Activated CD4-positive, alpha-beta T cell treated with anti-CD3 and anti-CD28 coated beads, Interleukin-2, amount 10 ng/mL, durations not matched to agents 7 days and 5 days (primary cell): ENCODE data around the gene FOXN1. TPM values are rescaled to one million over a fixed set of nuclear protein-coding genes. Genes with fewer than 3 reads are reported as not detected.
"Not testable (repeated sequence)": the region's sequence is repeated elsewhere in the genome, so short reads cannot be mapped to it uniquely, and the experiment has no call there.

ENCODE experiments used
- CTCF ChIA-PET: fragments of 350-600 bp; sonication (Branson Sonifier 250); formaldehyde crosslinking; loops from one replicate; lab custom pipeline; 2021; ENCODE audit warnings: antibody characterized with exemption; lab: Charles Lee
- POLR2A ChIA-PET: fragments of 350-600 bp; sonication (Branson Sonifier 250); formaldehyde crosslinking; loops from one replicate; lab custom pipeline; 2021; ENCODE audit warnings: antibody characterized with exemption; lab: Charles Lee
- DNase-seq: peaks from one replicate; pipeline ENCODE4 v3.0.0-alpha.2; 2020
- H3K27ac Mint-ChIP-seq: one replicate; pipeline ENCODE4 v1.8.0; 2021; ENCODE audit warnings: mild to moderate bottlenecking, moderate library complexity, mixed read lengths
- H3K27me3 Mint-ChIP-seq: one replicate; pipeline ENCODE4 v1.8.0; 2021; ENCODE audit warnings: mixed read lengths
- H3K36me3 Mint-ChIP-seq: one replicate; pipeline ENCODE4 v1.8.0; 2021; ENCODE audit warnings: low read depth, mixed read lengths
- H3K4me1 Mint-ChIP-seq: one replicate; pipeline ENCODE4 v1.8.0; 2021; ENCODE audit warnings: mixed read lengths
- H3K4me3 Mint-ChIP-seq: one replicate; pipeline ENCODE4 v1.8.0; 2021; ENCODE audit warnings: mild to moderate bottlenecking, moderate library complexity, mixed read lengths
- H3K9me3 Mint-ChIP-seq: one replicate; pipeline ENCODE4 v1.8.0; 2021; ENCODE audit warnings: mixed read lengths
- total RNA-seq, 2 experiments: library from RNA; stranded (reverse); gene quantifications; one replicate each; pipeline ENCODE4 v1.2.3, GENCODE V29; 2021

The FOXN1 gene
- total RNA-seq, 2 experiments from 2014 or later, result not detected

DNA sequence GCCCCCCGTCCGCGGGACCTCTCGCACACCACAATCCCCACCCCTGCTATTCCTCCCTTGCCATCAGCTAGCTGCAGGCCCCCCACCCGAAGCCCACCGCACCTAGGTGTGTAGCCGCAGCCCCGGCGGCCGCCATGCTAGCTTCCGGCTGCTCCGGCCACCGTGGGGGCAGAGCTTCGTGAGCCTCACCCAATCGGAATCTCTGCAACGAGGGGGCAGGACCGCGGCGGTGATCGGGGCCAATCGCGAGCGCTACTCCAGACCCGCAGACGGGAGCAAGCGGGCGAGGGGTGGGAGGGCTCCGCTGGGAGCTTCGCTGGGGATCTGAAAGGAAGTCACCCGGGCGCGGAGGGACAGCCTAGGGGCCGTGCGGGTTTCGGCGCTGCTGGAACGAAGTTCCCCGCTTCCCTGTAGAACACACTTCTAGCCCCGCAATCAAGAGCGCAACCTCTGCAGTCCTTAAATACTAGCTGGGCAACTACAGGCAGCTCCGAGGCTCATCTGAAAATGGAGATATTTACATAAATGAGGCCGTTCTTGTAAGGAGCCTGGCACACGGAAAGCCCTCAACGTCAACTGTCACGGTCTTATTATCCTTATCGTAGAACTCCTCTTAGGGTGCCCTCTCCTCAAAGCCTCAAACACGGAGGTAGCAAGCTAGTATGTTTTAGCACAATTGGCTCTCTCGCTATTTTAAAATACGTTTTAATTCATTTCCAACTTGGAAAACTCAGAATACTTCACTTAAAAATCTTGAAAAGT is 65.4 kb downstream of the FOXN1 start, which contains the start of gene PIGS:
TSS of gene PIGS (minus strand) at position 164 of the 762 bp plus-strand sequence. CDS start at position 136, 28 bp downstream.
- peak; percentile 94 for DNase-seq
- CTCF ChIA-PET, result interaction anchor here (1.0 to 3.9 kb wide), 7 partner anchors 10 to 155 kb away, joined by 3 to 27 read pairs (median 7); partner anchors contain the start of gene TLCD1
- H3K4me1 Mint-ChIP-seq, result peaks cover 62% of the 10 kb centered on the region
- peak within 1 kb of the TSS; percentile 95 for H3K4me3 Mint-ChIP-seq
- H3K9me3 Mint-ChIP-seq, result no peaks in the 10 kb centered on the region
- H3K27me3 Mint-ChIP-seq, result no peaks in the 10 kb centered on the region
- POLR2A ChIA-PET, result interaction anchor here (0.6 to 1.0 kb wide), 2 partner anchors 148 to 1555 kb away, joined by 4 to 5 read pairs; partner anchors contain the start of gene RPL23A
- H3K36me3 Mint-ChIP-seq, result peaks cover 38% of the 10 kb centered on the region
- H3K27ac Mint-ChIP-seq, result peak within 1 kb of the TSS; percentile 95

DNA sequence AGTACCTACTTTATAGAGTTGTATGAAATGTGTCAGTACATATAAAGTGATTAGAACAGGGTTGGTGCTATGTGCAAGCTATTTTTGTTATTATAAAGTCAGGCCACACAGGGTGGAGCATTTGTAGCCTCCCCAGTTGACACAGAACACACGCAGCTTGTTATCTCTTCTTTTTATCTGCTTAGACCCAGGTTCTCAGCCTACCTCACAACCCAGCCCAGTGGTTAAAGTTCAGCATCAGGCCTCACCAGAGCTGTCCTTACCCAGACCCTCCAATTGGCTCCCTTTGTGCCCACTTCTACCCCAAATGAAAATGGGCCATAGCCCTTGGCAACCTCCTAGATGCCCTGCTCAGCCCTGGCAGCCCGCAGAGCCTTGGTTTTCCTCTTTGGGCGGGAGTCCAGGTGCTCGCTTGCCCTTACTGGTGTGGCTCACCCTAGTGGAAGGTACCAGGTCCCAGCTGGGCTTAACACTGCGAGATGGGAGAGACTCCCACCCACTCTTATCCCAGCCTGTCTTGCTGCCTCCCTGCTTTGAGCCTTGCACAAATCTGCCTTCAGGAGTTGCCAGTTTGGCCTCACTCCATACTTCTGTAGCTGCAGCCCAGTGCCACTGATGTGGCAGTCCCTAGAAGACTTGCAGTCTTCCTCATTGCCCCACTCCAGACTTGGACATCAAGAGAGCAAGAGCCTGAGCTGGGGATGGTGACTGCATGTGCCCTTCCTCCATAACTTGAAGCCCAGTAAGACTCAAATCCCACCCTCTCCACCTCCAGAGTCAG is 66.3 kb downstream of the FOXN1 start:
- peaks cover 64% of the 10 kb centered on the region for H3K4me1 Mint-ChIP-seq
- DNase-seq, result no peak
- H3K27ac Mint-ChIP-seq, result peak overlapping the region; percentile 95
- H3K27me3 Mint-ChIP-seq, result no peaks in the 10 kb centered on the region
- H3K36me3 Mint-ChIP-seq, result peaks cover 41% of the 10 kb centered on the region
- peak overlapping the region; percentile 95 for H3K4me3 Mint-ChIP-seq
- CTCF ChIA-PET, result interaction anchor here (1.0 to 3.9 kb wide), 5 partner anchors 10 to 71 kb away, joined by 3 to 27 read pairs (median 4); no protein-coding TSS in a partner anchor
- no peaks in the 10 kb centered on the region for H3K9me3 Mint-ChIP-seq
- POLR2A ChIA-PET, result interaction anchor here (0.6 kb wide), 1 partner anchor 18 kb away, joined by 4 read pairs; no protein-coding TSS in a partner anchor

DNA sequence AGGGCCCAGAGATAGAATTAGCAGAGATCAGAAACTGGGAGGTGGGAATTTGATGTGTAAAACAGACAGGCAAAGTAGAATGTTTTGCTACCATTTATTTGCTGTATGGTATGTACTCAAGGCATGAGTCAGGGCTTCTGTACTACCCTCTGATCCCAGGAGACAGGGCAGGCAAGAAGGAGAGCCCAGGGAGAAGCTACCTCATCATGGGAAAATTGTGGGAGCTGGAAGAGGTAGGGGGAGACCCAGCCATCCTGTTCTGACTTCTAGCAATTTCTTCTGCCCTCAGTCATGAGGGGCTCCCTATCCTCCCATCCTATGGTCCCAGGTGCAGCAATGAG is 66.9 kb downstream of the FOXN1 start:
- Mint-ChIP-seq H3K9me3 (no peaks in the 10 kb centered on the region), H3K4me1 (peaks cover 62% of the 10 kb centered on the region), H3K27me3 (no peaks in the 10 kb centered on the region), H3K27ac (peak overlapping the region; percentile 26), H3K4me3 (no peak overlapping the region), H3K36me3 (peaks cover 41% of the 10 kb centered on the region)
- CTCF ChIA-PET, result interaction anchor here (1.0 to 2.1 kb wide), 2 partner anchors 10 to 71 kb away, joined by 4 to 7 read pairs; no protein-coding TSS in a partner anchor
- no peak for DNase-seq
- POLR2A ChIA-PET, result no interaction called here

DNA sequence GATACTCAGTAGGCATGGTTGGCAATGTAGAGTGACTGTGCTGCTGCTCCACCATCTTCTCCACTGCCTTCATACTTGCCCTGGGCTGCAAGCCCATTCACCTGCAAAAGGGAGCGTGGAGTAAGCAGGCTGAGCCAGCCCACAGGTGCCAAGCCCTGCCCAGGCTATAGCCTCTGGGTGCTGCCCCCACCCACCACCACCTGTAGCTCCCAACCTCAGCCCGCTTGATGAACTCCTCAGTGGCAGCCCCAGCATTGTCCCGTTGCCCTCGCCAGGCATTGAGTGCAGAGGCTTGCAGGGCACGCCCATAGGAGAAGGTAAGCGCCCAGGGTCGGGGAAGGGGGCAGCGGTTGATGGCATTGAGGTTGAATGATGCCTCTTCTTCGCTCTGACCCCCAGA is 67.4 kb downstream of the FOXN1 start:
- no peak for DNase-seq
- CTCF ChIA-PET, result interaction anchor here (1.0 kb wide), 1 partner anchor 9 kb away, joined by 4 read pairs; no protein-coding TSS in a partner anchor
- H3K4me1 Mint-ChIP-seq, result peaks cover 59% of the 10 kb centered on the region

DNA sequence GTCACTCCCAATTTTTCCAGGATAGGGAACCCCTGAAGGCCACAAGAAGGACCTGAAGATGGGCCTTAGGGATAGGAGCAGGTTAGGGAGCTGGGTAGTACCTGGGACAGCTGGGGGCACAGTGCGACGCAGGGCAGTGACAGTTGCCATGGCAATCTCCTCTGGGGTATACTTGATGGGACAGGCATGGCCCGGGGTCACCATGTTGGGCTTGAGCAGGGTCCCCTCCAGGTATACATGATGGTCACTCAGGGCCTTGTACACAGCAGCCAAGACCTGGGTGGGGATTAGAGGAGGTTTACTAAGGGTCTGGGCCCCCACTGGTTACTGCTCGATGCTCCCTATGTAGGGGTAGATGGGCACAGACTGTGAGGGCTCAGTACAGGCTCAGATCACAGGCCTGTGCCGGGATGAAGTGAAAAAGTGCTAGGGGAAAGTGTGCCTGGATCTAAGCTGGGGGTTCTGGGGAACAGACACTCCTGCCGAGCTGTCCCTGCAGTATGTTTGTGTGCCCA is 67.9 kb downstream of the FOXN1 start:
- POLR2A ChIA-PET, result no interaction called here
- Mint-ChIP-seq H3K36me3 (peaks cover 44% of the 10 kb centered on the region), H3K9me3 (no peaks in the 10 kb centered on the region), H3K4me3 (no peak overlapping the region), H3K4me1 (peaks cover 58% of the 10 kb centered on the region), H3K27ac (peak overlapping the region; percentile 32), H3K27me3 (no peaks in the 10 kb centered on the region)
- no peak for DNase-seq
- CTCF ChIA-PET, result interaction anchor here (0.9 kb wide), 1 partner anchor 8 kb away, joined by 3 read pairs; no protein-coding TSS in a partner anchor

More for the DNA sequence above, 67.4 kb downstream of the FOXN1 start:
- no peaks in the 10 kb centered on the region for H3K9me3 Mint-ChIP-seq
- H3K36me3 Mint-ChIP-seq, result peaks cover 41% of the 10 kb centered on the region
- H3K27ac Mint-ChIP-seq, result peak overlapping the region; percentile 26
- H3K27me3 Mint-ChIP-seq, result no peaks in the 10 kb centered on the region
- H3K4me3 Mint-ChIP-seq, result no peak overlapping the region
- POLR2A ChIA-PET, result no interaction called here

DNA sequence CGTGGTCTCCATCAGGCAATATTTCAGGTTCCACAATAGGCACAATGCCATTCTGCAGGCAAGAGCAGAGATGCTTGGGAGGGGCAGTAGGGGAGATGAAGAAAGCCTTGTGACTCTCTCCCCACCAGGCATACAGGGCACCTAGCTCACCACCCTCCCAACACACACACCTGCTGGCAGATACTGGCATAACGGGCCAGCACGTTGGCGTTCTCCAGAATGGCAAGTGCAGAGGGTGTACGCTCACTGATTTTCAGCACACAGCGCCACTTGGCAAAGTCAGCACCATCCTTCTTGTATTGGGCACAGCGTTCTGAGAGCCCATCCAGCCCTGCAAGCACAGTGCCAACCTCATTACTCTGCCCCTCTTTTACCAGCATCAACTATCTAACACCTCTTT is 68.4 kb downstream of the FOXN1 start:
- Mint-ChIP-seq H3K27ac (peak overlapping the region; percentile 32), H3K27me3 (no peaks in the 10 kb centered on the region), H3K9me3 (no peaks in the 10 kb centered on the region), H3K4me3 (no peak overlapping the region), H3K4me1 (peaks cover 61% of the 10 kb centered on the region), H3K36me3 (peaks cover 48% of the 10 kb centered on the region)
- ChIA-PET CTCF (interaction anchor here (0.9 kb wide), 1 partner anchor 9 kb away, joined by 3 read pairs; no protein-coding TSS in a partner anchor), POLR2A (no interaction called here)
- DNase-seq, result peak; percentile 24

DNA sequence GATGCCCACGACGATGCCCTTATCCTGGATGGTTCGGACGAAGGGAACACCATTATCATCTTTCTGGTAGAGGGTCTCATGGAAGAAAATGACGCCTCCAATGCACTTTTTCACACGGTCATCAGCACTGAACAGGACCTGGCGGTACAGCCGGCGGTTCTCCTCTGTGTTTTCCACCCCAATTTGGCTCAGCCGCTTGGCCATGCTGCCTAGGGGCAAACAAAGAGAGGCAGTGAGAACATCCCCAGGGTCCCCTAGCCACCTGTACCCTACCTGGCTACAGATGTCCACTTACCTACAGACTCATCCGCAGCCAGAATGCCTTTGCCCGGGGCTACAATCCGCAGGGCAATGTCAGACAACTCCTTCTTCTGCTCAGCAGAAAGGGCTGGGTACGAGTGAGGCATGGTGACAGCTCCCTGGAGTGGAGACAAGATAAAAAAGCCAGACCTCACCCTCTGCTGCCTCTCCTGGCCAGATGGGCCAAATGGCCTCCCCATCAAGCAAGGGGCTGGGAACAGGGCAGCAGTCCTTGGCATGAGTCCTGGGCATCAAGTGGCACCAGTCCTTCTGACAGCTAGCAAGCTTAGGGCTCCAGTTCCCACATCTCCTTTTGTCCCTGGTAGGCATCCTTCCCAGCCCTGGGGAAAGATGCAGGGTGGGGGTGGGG is 69.1 kb downstream of the FOXN1 start:
- Mint-ChIP-seq H3K27ac (no peak overlapping the region), H3K36me3 (peaks cover 49% of the 10 kb centered on the region), H3K4me1 (peaks cover 61% of the 10 kb centered on the region), H3K27me3 (no peaks in the 10 kb centered on the region), H3K9me3 (no peaks in the 10 kb centered on the region), H3K4me3 (no peak overlapping the region)
- DNase-seq, result no peak
- ChIA-PET CTCF (interaction anchor here (0.6 to 1.7 kb wide), 4 partner anchors 22 to 86 kb away, joined by 3 to 6 read pairs (median 4); partner anchors contain the start of gene SDF2), POLR2A (no interaction called here)

DNA sequence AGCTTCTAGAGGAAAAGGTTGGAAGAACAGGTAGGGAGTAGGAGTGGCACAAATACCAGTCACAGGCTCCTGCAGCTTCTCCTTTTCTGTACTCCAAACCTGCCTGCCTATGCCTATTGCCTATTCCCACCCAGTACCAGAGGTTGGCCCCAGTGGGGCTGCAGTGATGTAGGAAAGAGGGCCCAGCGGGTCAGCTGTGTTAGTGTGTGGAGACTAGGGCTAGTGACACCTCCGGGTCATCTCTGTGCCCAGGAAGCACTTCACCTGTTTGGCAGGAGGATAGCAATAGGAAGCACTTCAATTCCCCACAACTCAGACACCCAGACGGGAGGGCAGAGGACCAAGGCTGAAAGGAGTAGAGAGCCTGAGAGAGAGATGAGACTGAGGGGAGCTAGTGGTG is 69.9 kb downstream of the FOXN1 start:
- CTCF ChIA-PET, result interaction anchor here (1.1 to 1.7 kb wide), 5 partner anchors 23 to 85 kb away, joined by 3 to 7 read pairs (median 5); partner anchors contain the start of gene SDF2
- POLR2A ChIA-PET, result not testable (repeated sequence)
- peaks cover 54% of the 10 kb centered on the region for H3K36me3 Mint-ChIP-seq

DNA sequence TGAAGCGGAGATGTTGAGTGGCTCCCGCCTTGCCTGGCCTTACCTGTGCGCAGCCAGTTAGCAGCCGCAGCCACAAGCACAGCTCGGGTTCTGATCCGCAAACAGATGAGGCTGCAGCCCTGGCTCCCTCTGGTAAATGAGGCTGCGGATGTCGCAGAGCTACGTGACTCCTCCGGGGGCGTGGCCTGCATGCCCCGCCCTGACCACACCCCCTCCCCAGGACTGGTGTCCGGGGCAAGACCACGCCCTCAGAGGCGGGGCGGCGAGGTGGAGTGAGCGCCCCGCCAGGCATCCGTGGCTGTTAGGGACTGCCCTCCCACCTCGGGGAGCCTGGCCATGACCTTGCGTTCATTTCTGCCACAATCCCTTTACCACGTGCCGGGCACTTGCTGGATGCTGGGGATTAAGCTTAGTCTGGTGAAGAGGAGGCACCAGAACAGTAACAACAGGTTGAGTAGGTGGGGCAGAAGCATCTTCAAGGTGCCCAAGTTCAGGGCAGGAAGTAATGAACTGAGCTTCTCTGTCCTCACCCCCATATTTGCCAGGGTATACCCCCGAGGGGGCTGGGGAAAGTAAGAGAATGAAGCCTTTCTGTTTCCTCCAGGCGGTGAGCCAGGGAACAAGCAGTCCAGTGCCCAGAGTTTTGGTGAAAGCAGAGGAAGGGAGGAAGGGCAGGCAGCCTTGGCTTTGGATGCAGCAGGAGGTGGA is 70.8 kb downstream of the FOXN1 start, which contains the start of gene ALDOC:
TSS of gene ALDOC (minus strand) at position 138 of the 708 bp plus-strand sequence. CDS start 1,363 bp downstream, outside the sequence.
- DNase-seq, result peak; percentile 98
- no peaks in the 10 kb centered on the region for H3K9me3 Mint-ChIP-seq
- ChIA-PET CTCF (interaction anchor here (0.5 to 3.1 kb wide), 7 partner anchors 10 to 139 kb away, joined by 3 to 12 read pairs (median 6); partner anchors contain the start of gene SDF2), POLR2A (interaction anchor here (0.6 to 1.1 kb wide), 2 partner anchors 68 to 177 kb away, joined by 3 to 4 read pairs; partner anchors contain the start of gene BLTP2)
- H3K4me3 Mint-ChIP-seq, result peak within 1 kb of the TSS; percentile 76
- peaks cover 61% of the 10 kb centered on the region for H3K4me1 Mint-ChIP-seq
- H3K27me3 Mint-ChIP-seq, result no peaks in the 10 kb centered on the region
- H3K36me3 Mint-ChIP-seq, result peaks cover 54% of the 10 kb centered on the region
- H3K27ac Mint-ChIP-seq, result peak within 1 kb of the TSS; percentile 87

More for the DNA sequence above, 69.9 kb downstream of the FOXN1 start:
- H3K27me3 Mint-ChIP-seq, H3K9me3 Mint-ChIP-seq, DNase-seq: not testable (repeated sequence)
- Mint-ChIP-seq H3K27ac (peak overlapping the region; percentile 87), H3K4me1 (peaks cover 65% of the 10 kb centered on the region), H3K4me3 (peak overlapping the region; percentile 76)

DNA sequence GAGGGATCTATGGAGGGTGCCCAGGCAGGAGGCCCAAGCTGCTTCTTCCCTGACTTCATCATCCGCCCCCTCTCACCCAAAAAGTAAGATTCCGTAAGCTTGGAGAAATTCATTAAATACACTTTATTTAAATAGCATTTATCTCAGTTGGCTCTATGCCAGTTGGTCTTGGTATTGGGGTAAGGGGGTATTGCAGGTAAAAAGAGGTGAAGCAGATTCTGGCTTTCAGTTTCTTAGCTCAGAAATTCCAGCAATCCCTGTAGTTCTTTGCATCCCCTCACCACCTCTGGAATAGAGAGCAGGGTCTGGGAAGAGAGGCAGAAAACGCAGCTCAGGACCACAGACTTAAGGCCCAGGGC is 71.3 kb downstream of the FOXN1 start:
- CTCF ChIA-PET, result interaction anchor here (0.5 to 3.1 kb wide), 6 partner anchors 9 to 139 kb away, joined by 3 to 12 read pairs (median 5); no protein-coding TSS in a partner anchor
- H3K4me3 Mint-ChIP-seq, result no peak overlapping the region
- no peaks in the 10 kb centered on the region for H3K9me3 Mint-ChIP-seq
- peak overlapping the region; percentile 16 for H3K27ac Mint-ChIP-seq
- peaks cover 56% of the 10 kb centered on the region for H3K4me1 Mint-ChIP-seq
- no peaks in the 10 kb centered on the region for H3K27me3 Mint-ChIP-seq
- no peak for DNase-seq
- peaks cover 54% of the 10 kb centered on the region for H3K36me3 Mint-ChIP-seq
- POLR2A ChIA-PET, result interaction anchor here (1.1 kb wide), 1 partner anchor 68 kb away, joined by 3 read pairs; the partner anchor contains the start of gene BLTP2
